Measurements from ENCODE around the gene SLC44A1. TPM values are rescaled to one million over a fixed set of nuclear protein-coding genes. Genes with fewer than 3 reads are reported as not detected.

The SLC44A1 gene
- total and polyA plus RNA-seq, 2 of the 13 experiments (the other 11 are each of a cell fraction or from before 2014, with no cell fraction given): 21.4 to 40.8 TPM

- TF ChIP-seq ZSCAN5A (CRISPR knock-in tag; IDR thresholded peaks at IDR 0.05; ENCODE audit: borderline replicate concordance): no peak
These were observed 95.4 kb downstream of the SLC44A1 start (continued) for GRCh38 chr9:105339849-105340248.

GRCh38 chr9:105341434-105342146 lies 97.1 kb downstream of the SLC44A1 start:
- ChIA-PET POLR2A (no interaction called here), CTCF (ENCODE audit: low intra/inter-chr PET ratio, low total read pairs) (no interaction called here)
- H4K20me1 ChIP-seq (ENCODE audit: insufficient read depth, low read length): no peaks in the 10 kb centered on the region; the same call in 1 of the 2 replicates
- ATAC-seq (no peak), DNase-seq (ENCODE audit: low spot score) (no peak), FAIRE-seq (no peak)
- no TSS peak for BruUV-seq (replicated peaks)
- H3K9ac ChIP-seq (ENCODE audit: insufficient read depth, low read depth, low read length): no peak overlapping the region
- no peaks in the 10 kb centered on the region for H3K9me3 ChIP-seq (ENCODE audit: low read length)
- 96% methylated on average over 2 of the region's 2 CpGs for WGBS (ENCODE audit: low lambda C conversion rate)
- peaks cover under 1 to 21% of the 10 kb centered on the region in 2 experiments; a peak in 3 of 5 replicates for H3K36me3 ChIP-seq (replicated peaks in 1 of 2; ENCODE audit: control insufficient read depth in 1 of 2, insufficient read depth in 2 of 2, low read length in 2 of 2)
- in situ Hi-C loops (cut with HindIII; ENCODE audit: extremely low pct_ligation_motif_present, low pct_unique_long_range_greater_than_20kb) (no loop called here), intact Hi-C loops (cut with micrococcal nuclease; ENCODE audit: unreplicated experiment) (no loop called here)
- no peak overlapping the region for H2AFZ ChIP-seq (ENCODE audit: low read length)
- no peak for TF ChIP-seq SRSF4 (IDR thresholded peaks at IDR 0.05; ENCODE audit: low read depth, low read length, poor library complexity, severe bottlenecking)
- TF ChIP-seq ZNF703 (CRISPR knock-in tag; IDR thresholded peaks at IDR 0.05; ENCODE audit: borderline replicate concordance): no peak
- no peak for TF ChIP-seq FOXJ3 (CRISPR knock-in tag; IDR thresholded peaks at IDR 0.05; ENCODE audit: borderline replicate concordance)
- no peak for TF ChIP-seq CBX5 (CRISPR knock-in tag; IDR thresholded peaks at IDR 0.05; ENCODE audit: borderline replicate concordance)
- TF ChIP-seq LCORL (IDR thresholded peaks at IDR 0.05): no peak
- no peak for TF ChIP-seq LCORL (CRISPR knock-in tag; IDR thresholded peaks at IDR 0.05)
- no peak for TF ChIP-seq SMARCC2 (IDR thresholded peaks at IDR 0.05)
- TF ChIP-seq FOXK2 (IDR thresholded peaks at IDR 0.05): no peak
- TF ChIP-seq XRCC5 (optimal IDR thresholded peaks at IDR 0.05; ENCODE audit: low read length): no peak
- TF ChIP-seq SCMH1 (CRISPR knock-in tag; IDR thresholded peaks at IDR 0.05; ENCODE audit: borderline replicate concordance): no peak
- no peak for TF ChIP-seq MYPOP (CRISPR knock-in tag; IDR thresholded peaks at IDR 0.05)
- TF ChIP-seq IRX3 (CRISPR knock-in tag; IDR thresholded peaks at IDR 0.05; ENCODE audit: borderline replicate concordance, low read depth): no peak
- no peak for TF ChIP-seq NR2F1 (CRISPR knock-in tag; IDR thresholded peaks at IDR 0.05)
- TF ChIP-seq TRIM22 (IDR thresholded peaks at IDR 0.05): no peak
- TF ChIP-seq ELF3 (CRISPR knock-in tag; IDR thresholded peaks at IDR 0.05): no peak
- no peak for TF ChIP-seq ATRX (CRISPR knock-in tag; IDR thresholded peaks at IDR 0.05; ENCODE audit: borderline replicate concordance)
- no peak for TF ChIP-seq ZNF790 (CRISPR knock-in tag; IDR thresholded peaks at IDR 0.05; ENCODE audit: borderline replicate concordance)
- TF ChIP-seq HNF4A (CRISPR knock-in tag; IDR thresholded peaks at IDR 0.05): no peak
- no peak overlapping the region for H3K27ac ChIP-seq (ENCODE audit: extremely low read length, insufficient read depth, low read length)
- no peak overlapping the region for H3K4me3 ChIP-seq (replicated peaks in 1 of 3; ENCODE audit: insufficient read depth in 1 of 3, low read depth in 2 of 3, low read length in 3 of 3)
- no peaks in the 10 kb centered on the region for H3K27me3 ChIP-seq (ENCODE audit: control insufficient read depth in 1 of 2, insufficient read depth in 2 of 2, low read length in 2 of 2)
- no peaks in the 10 kb centered on the region for H3K79me2 ChIP-seq (ENCODE audit: insufficient read depth, low read length)
- H3K4me2 ChIP-seq (ENCODE audit: low read depth, low read length): no peak overlapping the region
- peaks cover 10% of the 10 kb centered on the region for H3K4me1 ChIP-seq (ENCODE audit: insufficient read depth, low read length)
